NCI-H1930 (cell line): Measurements from ENCODE around the gene PAM.
A peak's percentile ranks its signal among the peaks of the same experiment; 100 is the strongest.

Source experiments
- DNase-seq, 2 experiments: peaks; one replicate each; lab custom pipeline; 2025; lab: John Stamatoyannopoulos, UW

The PAM gene

GRCh38 chr5:102860035-102860434 is 104.9 kb downstream of the PAM start:
- no peak for DNase-seq

GRCh38 chr5:102863058-102863457 is 108.0 kb downstream of the PAM start:
- no peak for DNase-seq

- no peak for DNase-seq
Measured at GRCh38 chr5:102863764-102864560, 108.9 kb downstream of the PAM start.

DNA sequence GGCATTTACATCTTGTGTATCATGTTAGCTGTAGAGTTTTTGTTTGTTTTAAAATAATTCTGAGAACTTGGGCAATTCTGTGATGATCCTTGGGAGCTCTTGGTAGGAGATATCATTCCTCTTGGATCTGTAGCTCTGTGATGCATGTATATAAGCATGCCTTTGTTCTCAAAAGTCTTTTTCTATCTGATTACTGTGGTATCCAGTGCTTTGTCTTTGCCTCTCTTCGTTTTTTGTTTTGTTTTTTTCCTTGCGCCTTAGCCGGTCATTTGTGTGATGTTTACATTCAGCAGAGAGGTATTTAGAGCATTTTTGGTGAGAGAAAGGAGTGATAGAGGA is 110.0 kb downstream of the PAM start:
- no peak for DNase-seq

DNA sequence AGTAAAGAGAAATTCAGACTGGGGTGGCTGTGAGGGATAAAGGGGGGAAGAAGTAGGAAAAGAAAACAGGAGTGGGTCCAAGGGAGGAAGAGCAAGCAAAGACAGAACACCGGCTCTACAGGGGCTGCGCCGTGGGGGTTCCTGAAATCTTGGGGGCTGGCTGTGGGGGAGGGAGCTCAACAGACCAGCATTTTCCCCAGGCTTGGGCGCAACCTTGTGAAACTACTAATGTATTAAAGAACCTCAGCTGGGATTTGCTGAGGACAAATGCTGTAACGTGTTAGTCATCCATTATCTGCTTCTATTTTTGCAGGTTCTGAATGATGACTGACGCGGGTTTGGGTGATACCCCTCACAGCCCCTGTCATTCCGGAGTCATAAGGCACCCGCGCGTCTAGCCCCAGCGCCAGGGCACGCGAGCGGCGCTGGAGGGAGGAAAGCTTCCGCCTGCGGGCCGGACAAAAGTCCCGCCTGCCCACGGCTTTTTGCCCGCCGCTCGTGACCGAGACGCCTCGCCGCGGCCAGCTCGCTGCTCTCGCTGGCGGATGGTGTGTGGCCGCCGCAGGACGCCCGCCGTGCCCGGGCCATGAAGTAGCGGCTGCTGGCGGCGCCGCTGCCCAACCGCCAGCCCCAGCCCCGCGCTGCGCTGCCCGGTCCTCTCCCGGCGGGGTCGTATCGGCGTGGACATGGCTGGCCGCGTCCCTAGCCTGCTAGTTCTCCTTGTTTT is 110.6 kb downstream of the PAM start:
- no peak for DNase-seq

DNA sequence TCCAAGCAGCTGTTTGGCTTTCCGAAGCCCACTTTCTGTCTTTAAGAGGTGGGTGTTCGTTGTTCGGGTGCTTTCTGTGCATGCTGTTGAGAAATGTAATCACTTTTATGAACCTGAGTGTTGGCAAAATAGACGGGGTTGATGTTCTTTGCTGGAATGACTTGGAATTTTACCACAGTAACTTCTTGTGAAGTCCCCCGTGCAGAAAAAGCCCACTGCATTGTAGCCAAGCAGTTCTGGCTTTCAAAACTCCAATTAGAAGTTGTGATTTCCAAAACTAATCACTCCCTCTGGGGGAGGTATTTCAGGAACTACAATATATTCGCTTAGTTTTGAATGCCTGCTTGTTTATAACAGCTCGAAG is 111.1 kb downstream of the PAM start:
- no peak for DNase-seq

GRCh38 chr5:102867992-102868662 is 113.0 kb downstream of the PAM start:
- no peak for DNase-seq

DNA sequence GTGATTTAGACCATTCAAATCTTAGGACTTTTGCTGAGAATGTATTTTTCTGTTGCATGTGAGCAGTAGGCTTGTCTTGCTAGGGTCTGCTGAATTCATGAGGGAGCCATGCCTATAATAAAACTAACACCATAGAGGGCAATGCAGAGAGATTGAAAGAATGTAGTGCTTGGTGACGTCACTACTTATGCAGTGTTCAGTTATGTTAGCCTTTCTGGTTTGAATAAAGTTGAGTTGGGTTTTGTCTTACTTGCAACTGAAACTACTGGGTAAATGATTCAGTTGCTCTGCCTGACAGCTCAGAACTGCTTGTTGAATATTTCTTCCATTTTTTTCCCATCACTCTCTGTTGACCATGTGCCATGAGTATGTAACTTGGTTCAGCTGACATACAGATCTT is 114.1 kb downstream of the PAM start:
- DNase-seq: no peak

GRCh38 chr5:102873379-102873932 is 118.4 kb downstream of the PAM start:
- no peak for DNase-seq

DNA sequence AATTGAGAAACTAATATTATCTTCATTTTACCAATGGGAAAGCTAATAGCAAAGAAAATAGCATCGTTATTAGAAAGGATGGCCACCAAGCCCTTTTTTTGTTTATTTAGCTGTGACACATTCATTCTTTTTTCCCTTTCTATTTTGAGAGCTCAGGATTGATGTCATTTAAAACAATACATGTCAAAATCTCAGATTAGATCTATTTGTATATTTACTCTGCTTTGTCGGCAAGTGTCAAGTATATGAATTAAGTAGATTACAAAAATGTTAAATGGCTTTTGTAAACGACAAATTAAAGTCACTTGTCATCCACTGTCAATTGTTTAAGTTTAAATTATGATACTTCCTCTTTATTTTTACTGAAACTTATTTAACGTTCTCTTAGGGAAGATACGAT is 118.9 kb downstream of the PAM start:
- no peak for DNase-seq

DNA sequence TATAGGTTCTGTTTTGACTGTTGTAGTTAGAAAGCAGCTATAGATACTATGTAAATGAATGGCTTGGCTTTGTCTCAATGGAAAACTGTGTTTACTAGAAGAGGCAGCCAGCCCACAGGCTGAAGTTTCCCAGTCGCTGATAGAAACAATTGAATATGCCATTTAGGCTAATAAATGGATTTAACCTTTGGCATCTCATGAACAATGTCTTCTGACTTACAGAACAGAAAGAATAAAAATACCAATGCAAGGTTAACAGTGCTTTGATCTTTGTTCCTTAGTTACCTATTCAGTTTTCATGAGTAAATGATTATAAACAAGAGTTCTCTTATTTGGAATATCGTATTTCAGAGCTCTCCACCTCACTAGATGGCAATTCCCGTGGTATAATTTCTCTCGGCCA is 120.6 kb downstream of the PAM start:
- no peak for DNase-seq

GRCh38 chr5:102876610-102877009 is 121.5 kb downstream of the PAM start:
- no peak for DNase-seq

DNA sequence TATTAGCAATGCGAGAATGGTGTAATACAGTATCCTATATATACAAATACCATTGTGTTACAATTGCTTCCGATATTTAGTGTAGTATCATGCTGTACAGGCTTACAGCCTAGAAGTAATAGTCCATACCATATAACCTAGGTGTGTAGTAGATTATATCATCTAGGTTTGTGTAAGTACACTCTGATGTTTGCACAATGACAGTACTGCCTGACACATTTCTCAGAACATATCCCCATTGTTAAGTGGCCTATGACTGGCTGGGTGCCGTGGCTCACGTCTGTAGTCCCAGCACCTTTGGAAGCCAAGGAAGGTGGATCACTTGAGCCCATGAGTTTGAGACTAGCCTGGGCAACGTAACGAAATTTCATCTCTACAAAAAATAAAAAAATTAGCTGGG is 124.6 kb downstream of the PAM start:
- DNase-seq: no peak

DNA sequence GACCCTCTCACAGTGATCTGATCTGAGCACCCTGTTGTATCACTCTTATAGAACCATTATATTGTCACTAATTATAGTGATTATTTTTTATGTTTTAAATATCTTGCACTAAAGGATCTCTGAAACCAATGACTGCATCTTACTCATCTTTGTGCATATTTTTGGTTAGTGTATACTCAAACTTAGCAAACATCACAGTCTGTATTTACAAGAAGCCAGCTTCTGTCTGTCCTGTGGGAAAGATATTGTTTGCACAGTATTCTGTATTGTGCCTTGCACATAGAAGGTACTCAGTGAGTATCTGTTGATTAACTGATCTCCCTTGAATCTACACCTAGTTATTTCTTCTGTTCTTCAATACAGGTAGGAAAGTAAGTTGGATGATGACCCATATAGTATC is 131.5 kb downstream of the PAM start:
- no peak for DNase-seq

GRCh38 chr5:102888483-102888882 is 133.4 kb downstream of the PAM start:
- no peak for DNase-seq

DNA sequence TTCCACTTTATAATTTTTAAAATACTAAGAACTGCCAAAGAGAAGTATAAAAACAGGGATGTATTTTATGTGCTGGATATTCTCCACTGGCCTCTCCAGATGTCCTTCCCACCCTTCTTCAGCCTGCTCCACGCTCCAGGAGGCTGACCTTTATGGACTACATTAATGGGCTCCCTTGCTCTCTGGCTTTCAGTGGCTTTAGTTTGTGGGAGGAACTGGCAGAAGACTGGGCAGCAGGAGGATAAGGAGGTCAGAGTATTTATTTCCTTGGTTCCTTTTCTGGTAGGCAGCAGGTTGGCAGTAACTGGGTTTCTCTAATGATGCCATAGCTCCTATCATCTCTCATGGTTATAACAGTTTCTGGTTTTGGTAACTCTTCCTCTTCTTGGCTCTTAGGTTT is 133.9 kb downstream of the PAM start:
- DNase-seq: no peak

- no peak for DNase-seq
Measured at GRCh38 chr5:102890133-102890532, 135.0 kb downstream of the PAM start.

DNA sequence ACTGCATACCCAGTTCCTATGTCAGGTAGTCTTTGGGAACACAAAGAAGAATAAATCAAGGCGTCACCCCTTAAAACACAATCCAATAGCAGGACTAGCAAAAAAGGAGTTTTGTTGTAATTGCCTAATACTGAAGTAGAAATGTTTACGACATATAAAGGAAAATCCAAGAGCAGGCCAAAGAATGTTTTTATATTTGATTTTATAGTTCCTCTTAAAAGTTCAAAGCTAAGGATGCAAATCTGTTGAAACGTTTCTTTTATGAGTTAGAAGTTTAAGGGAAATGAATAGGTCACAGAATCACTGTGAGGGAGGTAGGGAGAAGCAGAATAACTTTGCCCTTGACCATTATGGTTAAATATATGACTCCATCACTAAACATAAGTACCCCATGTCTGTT is 136.1 kb downstream of the PAM start:
- DNase-seq: no peak

DNA sequence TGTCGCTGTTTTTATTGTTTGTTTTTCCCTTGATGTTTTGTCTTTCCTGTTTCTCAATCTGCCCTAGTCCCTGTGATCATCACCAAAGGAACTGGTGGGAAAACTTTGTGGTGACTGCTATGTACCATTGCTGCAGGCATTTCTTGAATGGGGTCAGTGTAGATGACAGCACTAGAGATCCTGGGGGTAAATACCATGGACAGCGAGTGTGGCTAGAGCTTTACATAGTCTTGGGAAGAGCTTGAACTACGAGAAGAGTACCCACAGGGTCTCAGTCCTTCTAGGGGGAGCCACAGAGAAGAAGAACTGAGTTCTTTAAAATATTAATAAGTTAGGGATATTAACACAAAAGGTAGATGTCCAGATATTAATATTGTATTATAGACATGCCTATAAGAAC is 138.8 kb downstream of the PAM start:
- no peak for DNase-seq

- no peak for DNase-seq
Measured at GRCh38 chr5:102895234-102895633, 140.1 kb downstream of the PAM start.

- no peak for DNase-seq
Measured at GRCh38 chr5:102895976-102896375, 140.9 kb downstream of the PAM start.

DNA sequence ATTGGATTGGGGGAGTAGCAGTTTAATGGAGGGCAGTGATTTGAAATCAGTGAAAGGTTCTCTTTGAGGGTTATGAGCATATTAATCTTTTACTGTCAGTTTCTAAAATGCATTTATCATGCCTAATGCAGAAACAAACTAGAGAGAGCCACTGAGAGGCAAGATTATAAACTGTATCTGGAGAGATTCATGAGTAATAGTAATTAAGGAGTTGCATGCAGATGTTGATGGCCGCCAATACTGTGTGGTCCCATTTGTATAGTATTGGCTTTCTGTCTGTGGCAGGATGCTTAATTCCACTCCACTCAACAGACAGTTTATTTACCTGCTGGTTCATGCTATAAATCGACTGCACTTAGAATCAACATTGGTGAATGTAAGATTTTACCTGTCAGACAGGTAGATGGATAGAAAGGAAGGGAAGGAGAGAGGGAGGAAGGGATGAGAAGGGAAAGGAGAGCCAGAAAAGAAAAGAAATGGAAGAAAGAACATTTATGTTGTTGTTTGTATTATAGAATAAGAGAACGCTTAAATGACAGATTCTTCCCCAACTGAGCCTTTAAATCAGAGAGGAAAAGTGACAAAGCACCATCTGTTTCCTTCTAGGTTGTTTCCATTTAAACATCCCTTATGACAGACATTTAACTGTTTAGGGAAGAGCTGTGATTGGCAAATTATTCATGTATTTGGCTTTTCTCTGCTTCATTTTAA is 146.5 kb downstream of the PAM start:
- peak in 1 of 2 experiments; percentile 22 for DNase-seq

GRCh38 chr5:102902135-102902448 is 147.0 kb downstream of the PAM start:
- DNase-seq: peak; percentile 40 to 72
